GM08714 (cell line): ENCODE data around the gene INTS4.
"Not testable (repeated sequence)": the region's sequence is repeated elsewhere in the genome, so short reads cannot be mapped to it uniquely, and the experiment has no call there.

Source experiments
- H3K4me3 ChIP-seq: fragments of 200-500 bp; sonication (Bioruptor generic); 2 replicates; pipeline ENCODE4 v1.5.1; 2014; ENCODE audit warnings: mild to moderate bottlenecking, low read length, inconsistent platforms
- ZNF274 ChIP-seq: IDR thresholded peaks from 2 replicates; pipeline ENCODE4 v1.6.1; 2012; ENCODE audit warnings: mild to moderate bottlenecking, low read depth, low read length

The INTS4 gene

GRCh38 chr11:77876045-77876444 lies 118.4 kb downstream of the INTS4 start:
- no peak for TF ChIP-seq ZNF274

GRCh38 chr11:77874206-77874605 lies 120.3 kb downstream of the INTS4 start:
- no peak overlapping the region for H3K4me3 ChIP-seq
- no peak for TF ChIP-seq ZNF274

More at GRCh38 chr11:77876045-77876444, 118.4 kb downstream of the INTS4 start:
- H3K4me3 ChIP-seq: no peak overlapping the region

- TF ChIP-seq ZNF274: no peak
- no peak overlapping the region for H3K4me3 ChIP-seq
Observed at GRCh38 chr11:77873345-77873744, 121.1 kb downstream of the INTS4 start.

DNA sequence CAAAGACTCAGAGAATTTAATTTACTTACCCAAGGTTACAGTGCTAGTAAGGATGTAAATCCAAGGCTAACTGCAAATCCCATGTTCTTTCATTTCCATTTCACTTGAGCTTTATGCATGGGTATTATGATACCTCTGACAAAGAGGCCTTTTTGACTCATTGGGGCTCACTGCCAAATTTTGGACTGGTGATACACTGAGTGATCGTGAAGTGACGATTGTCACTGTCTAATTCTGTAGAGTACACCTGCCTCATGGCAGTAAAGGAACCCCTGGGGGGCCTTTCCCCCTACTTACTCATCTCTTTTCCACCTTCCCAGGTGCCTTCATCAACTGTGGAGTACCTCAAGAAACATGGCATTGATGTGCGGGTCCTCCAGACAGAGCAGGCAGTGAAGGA lies 122.6 kb downstream of the INTS4 start:
- H3K4me3 ChIP-seq: no peak overlapping the region
- no peak for TF ChIP-seq ZNF274

DNA sequence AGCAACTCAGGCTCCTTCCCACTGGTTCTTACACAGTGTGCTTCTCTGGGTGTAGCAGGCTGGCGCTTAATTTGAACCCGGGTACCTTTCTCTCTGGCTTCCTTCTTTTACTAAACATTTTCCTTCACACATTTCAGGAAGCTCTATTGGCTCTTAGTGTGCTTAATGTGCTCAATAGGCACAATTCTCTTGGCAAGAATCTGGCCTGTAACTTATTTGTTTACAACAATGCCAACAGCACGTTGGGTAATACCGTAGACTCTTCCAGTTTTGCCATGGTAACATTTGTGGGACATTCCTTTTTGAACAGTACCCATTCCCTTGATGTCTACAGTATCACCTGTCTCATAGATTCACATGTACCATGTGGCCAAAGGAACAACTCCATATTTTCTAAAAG lies 125.7 kb downstream of the INTS4 start:
- no peak for TF ChIP-seq ZNF274

DNA sequence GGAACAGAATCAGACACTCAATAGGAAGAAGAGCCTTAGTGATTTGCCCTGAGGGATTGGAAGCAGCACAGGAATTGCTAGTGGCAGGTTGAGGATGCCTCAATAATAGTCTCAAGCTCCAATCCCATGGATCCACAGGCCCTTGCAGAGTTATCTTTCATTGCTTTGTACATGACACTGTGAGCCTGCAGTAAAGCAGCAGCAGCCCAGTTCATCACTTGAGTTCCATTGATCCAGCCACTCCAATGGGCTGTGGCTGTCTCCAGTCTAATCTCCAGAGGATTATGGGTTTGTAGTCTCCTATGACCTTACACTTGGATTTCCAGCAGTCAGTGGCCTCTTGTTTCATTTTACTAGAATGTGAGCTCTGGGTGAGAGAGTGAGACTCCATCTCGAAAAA lies 128.1 kb downstream of the INTS4 start:
- TF ChIP-seq ZNF274: no peak

More for the DNA sequence above, 125.7 kb downstream of the INTS4 start:
- no peak overlapping the region for H3K4me3 ChIP-seq

DNA sequence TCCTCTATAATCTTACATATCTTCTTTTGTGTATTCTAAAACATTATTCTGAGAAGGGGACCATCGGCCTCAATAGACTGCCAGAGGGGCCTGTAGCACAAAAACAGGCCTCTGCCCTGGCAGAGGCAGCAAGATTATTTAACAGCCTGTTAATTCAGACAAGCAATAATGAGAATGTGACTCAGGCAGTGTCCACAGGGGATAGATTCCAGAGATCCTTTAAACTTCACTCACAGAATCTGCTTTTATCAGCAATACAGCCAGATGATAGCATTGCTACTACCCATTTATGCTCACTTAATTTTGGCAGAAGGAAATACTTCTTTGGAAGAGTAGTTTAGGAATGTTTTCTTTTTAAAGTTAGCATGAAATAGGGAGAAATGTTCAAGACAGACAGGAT lies 128.7 kb downstream of the INTS4 start:
- no peak overlapping the region for H3K4me3 ChIP-seq
- TF ChIP-seq ZNF274: no peak

More for the DNA sequence above, 128.1 kb downstream of the INTS4 start:
- H3K4me3 ChIP-seq: no peak overlapping the region

- not testable (repeated sequence) for H3K4me3 ChIP-seq
Observed at GRCh38 chr11:77861444-77861843, 133.0 kb downstream of the INTS4 start.

- not testable (repeated sequence) for H3K4me3 ChIP-seq
Observed at GRCh38 chr11:77857906-77858457, 136.5 kb downstream of the INTS4 start.

DNA sequence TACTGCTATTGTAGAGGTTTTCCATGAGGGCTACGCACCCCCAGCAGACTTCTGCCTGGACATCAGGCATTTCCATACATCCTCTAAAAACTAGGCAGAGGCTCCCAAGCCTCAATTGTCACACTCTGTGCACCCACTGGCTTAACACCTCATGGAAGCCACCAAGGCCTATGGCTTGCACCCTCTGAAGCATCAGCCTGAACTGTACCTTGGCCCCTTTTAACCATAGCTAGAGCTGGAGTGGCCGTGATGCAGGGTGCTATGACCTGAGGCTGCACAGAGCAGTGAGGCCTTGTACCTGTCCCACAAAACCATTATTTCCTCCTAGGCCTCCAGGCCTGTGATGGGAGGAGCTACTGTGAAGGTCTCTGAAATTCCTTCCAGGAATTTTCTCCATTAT lies 139.6 kb downstream of the INTS4 start:
- H3K4me3 ChIP-seq: no peak overlapping the region
- TF ChIP-seq ZNF274: no peak

- H3K4me3 ChIP-seq: no peak overlapping the region
- no peak for TF ChIP-seq ZNF274
Observed at GRCh38 chr11:77851503-77851902, 143.0 kb downstream of the INTS4 start.

- not testable (repeated sequence) for H3K4me3 ChIP-seq
Observed at GRCh38 chr11:77843700-77844099, 150.8 kb downstream of the INTS4 start.

GRCh38 chr11:77842441-77843121 lies 151.9 kb downstream of the INTS4 start:
- H3K4me3 ChIP-seq: no peak overlapping the region
- no peak for TF ChIP-seq ZNF274

DNA sequence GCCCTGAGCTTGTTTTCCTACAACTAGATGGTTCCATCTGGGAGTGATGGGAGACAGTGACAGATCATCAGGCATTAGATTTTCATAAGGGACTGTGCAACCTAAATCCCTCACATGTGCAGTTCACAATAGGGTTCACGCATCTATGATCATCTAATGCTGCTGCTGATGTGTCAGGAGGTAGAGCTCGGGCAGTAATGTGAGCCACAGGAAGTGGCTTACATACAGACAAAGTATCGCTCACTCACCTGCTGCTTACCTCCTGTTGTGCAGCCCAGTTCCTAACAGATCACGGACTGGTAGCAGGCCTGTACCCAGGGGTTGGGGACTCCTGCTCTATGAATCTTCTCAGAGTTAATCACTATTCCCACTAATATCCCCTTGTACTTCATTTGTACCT lies 161.2 kb downstream of the INTS4 start:
- no peak overlapping the region for H3K4me3 ChIP-seq
- no peak for TF ChIP-seq ZNF274

DNA sequence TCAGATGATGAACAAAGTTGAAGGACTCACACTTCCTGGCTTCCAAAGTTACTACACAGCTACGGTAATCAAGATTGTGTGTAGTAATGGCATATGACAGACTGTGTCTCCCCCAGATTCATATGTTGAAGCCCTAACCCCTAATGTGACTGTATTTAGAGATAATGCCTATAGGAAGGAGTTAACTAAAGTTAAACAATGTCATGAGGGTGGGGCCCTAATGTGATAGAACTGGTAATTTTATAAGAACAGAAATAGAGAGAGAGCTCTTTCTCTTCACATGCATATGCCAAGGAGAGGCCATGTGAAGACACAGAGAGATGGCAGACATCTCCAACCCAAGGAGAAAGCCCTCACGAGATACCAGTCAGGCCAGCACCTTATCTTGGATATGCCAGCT lies 165.5 kb downstream of the INTS4 start:
- no peak for TF ChIP-seq ZNF274
- H3K4me3 ChIP-seq: no peak overlapping the region
